SU-DHL-6 (cell line): ENCODE data around the gene CIP2A.

Experiments used
- EZH2phosphoT487 ChIP-seq: fragments of 200-600 bp; sonication (generic), shearing (Covaris generic); conservative IDR thresholded peaks from 2 replicates; pipeline ENCODE4 v1.6.1; 2018; ENCODE audit warnings: mild to moderate bottlenecking, antibody characterized with exemption, low read length, moderate library complexity, mixed read lengths
- TF ChIP-seq, protein P1 (sequence below): fragments of 200-600 bp; sonication (generic); IDR thresholded peaks from one replicate; pipeline ENCODE4 v1.5.1; 2017; ENCODE audit warnings: antibody characterized with exemption, mild to moderate bottlenecking, low read length, moderate library complexity; ENCODE audit not compliant: insufficient read depth, poor library complexity, severe bottlenecking

DNA sequence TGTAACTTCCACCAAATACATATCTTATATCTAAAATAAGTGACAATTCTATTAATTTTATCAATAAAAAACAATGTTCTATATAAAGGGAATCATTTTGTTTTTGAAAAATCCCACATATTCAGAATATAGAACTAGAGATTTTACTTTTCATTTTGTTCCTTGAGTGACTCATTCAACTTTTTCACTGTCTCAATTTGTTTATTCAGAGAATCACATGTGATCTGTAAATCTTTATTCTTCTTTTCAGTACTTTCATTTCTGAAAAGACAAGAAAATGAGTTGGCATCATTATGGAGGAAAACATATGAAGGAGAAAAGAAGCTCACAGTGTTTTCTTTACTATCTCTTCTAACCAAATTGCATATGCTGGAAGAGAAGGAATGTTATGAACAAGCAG lies 35.0 kb downstream of the CIP2A start:
- TF ChIP-seq, protein P1, sequence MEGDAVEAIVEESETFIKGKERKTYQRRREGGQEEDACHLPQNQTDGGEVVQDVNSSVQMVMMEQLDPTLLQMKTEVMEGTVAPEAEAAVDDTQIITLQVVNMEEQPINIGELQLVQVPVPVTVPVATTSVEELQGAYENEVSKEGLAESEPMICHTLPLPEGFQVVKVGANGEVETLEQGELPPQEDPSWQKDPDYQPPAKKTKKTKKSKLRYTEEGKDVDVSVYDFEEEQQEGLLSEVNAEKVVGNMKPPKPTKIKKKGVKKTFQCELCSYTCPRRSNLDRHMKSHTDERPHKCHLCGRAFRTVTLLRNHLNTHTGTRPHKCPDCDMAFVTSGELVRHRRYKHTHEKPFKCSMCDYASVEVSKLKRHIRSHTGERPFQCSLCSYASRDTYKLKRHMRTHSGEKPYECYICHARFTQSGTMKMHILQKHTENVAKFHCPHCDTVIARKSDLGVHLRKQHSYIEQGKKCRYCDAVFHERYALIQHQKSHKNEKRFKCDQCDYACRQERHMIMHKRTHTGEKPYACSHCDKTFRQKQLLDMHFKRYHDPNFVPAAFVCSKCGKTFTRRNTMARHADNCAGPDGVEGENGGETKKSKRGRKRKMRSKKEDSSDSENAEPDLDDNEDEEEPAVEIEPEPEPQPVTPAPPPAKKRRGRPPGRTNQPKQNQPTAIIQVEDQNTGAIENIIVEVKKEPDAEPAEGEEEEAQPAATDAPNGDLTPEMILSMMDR, result no peak
- TF ChIP-seq EZH2phosphoT487, result no peak
